Measurements from ENCODE around the gene TXNDC5. TPM values are rescaled to one million over a fixed set of nuclear protein-coding genes. Genes with fewer than 3 reads are reported as not detected.

TXNDC5 gene
- total RNA-seq, 1 donor from 2014 or later: 110 TPM

- peaks cover 2% of the 10 kb centered on the region for H3K27me3 Mint-ChIP-seq (ENCODE audit: unreplicated experiment)
- no peak overlapping the region for H3K4me3 Mint-ChIP-seq (ENCODE audit: unreplicated experiment)
- H3K36me3 Mint-ChIP-seq (ENCODE audit: low read depth, unreplicated experiment): no peaks in the 10 kb centered on the region
- no peak overlapping the region for H3K27ac Mint-ChIP-seq (ENCODE audit: unreplicated experiment)
- no peak for TF ChIP-seq CTCF (IDR thresholded peaks at IDR 0.05; ENCODE audit: unreplicated experiment)
- H3K4me1 Mint-ChIP-seq (ENCODE audit: unreplicated experiment): peaks cover 4% of the 10 kb centered on the region
- DNase-seq (ENCODE audit: low spot score): no peak
- no peaks in the 10 kb centered on the region for H3K9me3 Mint-ChIP-seq (ENCODE audit: unreplicated experiment)
Observed at GRCh38 chr6:7933794-7934193, 23.2 kb upstream of the TXNDC5 start.

DNA sequence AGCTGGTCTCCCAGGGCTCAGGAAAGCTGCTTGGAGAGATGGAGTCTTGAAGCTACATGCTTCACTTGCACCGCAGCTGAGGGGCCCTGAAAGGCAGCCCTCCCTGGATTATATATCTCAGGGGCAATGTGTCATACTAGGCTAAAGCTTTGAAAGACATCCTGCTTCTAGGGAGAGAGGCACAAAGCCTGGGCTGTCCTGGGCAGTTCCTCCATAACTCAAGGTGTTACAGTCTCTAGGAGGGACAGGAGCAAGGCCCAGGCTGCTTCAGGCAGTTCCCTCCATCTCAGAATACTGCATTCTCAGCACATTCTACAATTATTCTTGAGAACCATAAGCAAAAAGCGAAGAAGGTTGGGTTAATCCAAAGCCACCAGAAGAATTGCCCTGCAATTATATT is 22.0 kb upstream of the TXNDC5 start:
- TF ChIP-seq CTCF (IDR thresholded peaks at IDR 0.05; ENCODE audit: unreplicated experiment): no peak
- no peak for DNase-seq (ENCODE audit: low spot score)

DNA sequence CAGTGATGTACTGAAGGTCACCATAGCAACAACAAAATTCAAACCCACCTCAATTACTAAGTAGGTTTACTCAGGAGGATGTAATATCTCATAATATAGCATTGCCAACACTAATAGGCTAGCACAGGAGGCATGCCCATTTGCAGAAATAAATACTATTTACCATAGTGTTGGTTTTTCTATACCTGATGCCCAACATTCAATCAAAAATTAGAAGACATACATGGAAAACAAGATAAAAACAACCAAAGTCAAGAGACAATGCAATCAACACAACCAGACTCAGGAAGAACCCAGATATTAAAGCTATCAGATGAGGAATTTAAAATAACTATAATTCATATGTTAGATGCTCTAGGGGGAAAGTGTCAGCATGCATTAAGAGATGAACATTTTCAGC is 14.3 kb upstream of the TXNDC5 start:
- TF ChIP-seq CTCF (IDR thresholded peaks at IDR 0.05; ENCODE audit: unreplicated experiment): no peak

More for the DNA sequence above, 22.0 kb upstream of the TXNDC5 start:
- no peaks in the 10 kb centered on the region for H3K36me3 Mint-ChIP-seq (ENCODE audit: low read depth, unreplicated experiment)
- H3K27me3 Mint-ChIP-seq (ENCODE audit: unreplicated experiment): peaks cover 2% of the 10 kb centered on the region
- H3K4me3 Mint-ChIP-seq (ENCODE audit: unreplicated experiment): no peak overlapping the region
- H3K4me1 Mint-ChIP-seq (ENCODE audit: unreplicated experiment): no peaks in the 10 kb centered on the region
- no peak overlapping the region for H3K27ac Mint-ChIP-seq (ENCODE audit: unreplicated experiment)
- H3K9me3 Mint-ChIP-seq (ENCODE audit: unreplicated experiment): no peaks in the 10 kb centered on the region

GRCh38 chr6:7922596-7922995 is 12.0 kb upstream of the TXNDC5 start:
- Mint-ChIP-seq H3K27ac (ENCODE audit: unreplicated experiment) (no peak overlapping the region), H3K36me3 (ENCODE audit: low read depth, unreplicated experiment) (peaks cover 5% of the 10 kb centered on the region), H3K4me1 (ENCODE audit: unreplicated experiment) (no peaks in the 10 kb centered on the region), H3K9me3 (ENCODE audit: unreplicated experiment) (no peaks in the 10 kb centered on the region), H3K4me3 (ENCODE audit: unreplicated experiment) (no peak overlapping the region), H3K27me3 (ENCODE audit: unreplicated experiment) (no peaks in the 10 kb centered on the region)
- no peak for TF ChIP-seq CTCF (IDR thresholded peaks at IDR 0.05; ENCODE audit: unreplicated experiment)
- DNase-seq (ENCODE audit: low spot score): no peak

More for the DNA sequence above, 14.3 kb upstream of the TXNDC5 start:
- Mint-ChIP-seq H3K27me3 (ENCODE audit: unreplicated experiment) (peaks cover 2% of the 10 kb centered on the region), H3K36me3 (ENCODE audit: low read depth, unreplicated experiment) (peaks cover 5% of the 10 kb centered on the region), H3K27ac (ENCODE audit: unreplicated experiment) (no peak overlapping the region), H3K9me3 (ENCODE audit: unreplicated experiment) (no peaks in the 10 kb centered on the region), H3K4me3 (ENCODE audit: unreplicated experiment) (no peak overlapping the region), H3K4me1 (ENCODE audit: unreplicated experiment) (no peaks in the 10 kb centered on the region)
- no peak for DNase-seq (ENCODE audit: low spot score)

- Mint-ChIP-seq H3K27me3 (ENCODE audit: unreplicated experiment) (no peaks in the 10 kb centered on the region), H3K9me3 (ENCODE audit: unreplicated experiment) (no peaks in the 10 kb centered on the region), H3K4me1 (ENCODE audit: unreplicated experiment) (no peaks in the 10 kb centered on the region), H3K4me3 (ENCODE audit: unreplicated experiment) (no peak overlapping the region), H3K27ac (ENCODE audit: unreplicated experiment) (no peak overlapping the region), H3K36me3 (ENCODE audit: low read depth, unreplicated experiment) (peaks cover 5% of the 10 kb centered on the region)
- DNase-seq (ENCODE audit: low spot score): no peak
- TF ChIP-seq CTCF (IDR thresholded peaks at IDR 0.05; ENCODE audit: unreplicated experiment): no peak
Observed at GRCh38 chr6:7921632-7922092, 11.1 kb upstream of the TXNDC5 start.

Measured in endothelial cell (in vitro differentiated cells).